RKO (cell line): ENCODE results near the gene SLC2A5.

Experiments used
- DNase-seq: peaks from one replicate; pipeline ENCODE4 v3.0.0-alpha.2; 2016; ENCODE audit warnings: low spot score

Gene SLC2A5

DNA sequence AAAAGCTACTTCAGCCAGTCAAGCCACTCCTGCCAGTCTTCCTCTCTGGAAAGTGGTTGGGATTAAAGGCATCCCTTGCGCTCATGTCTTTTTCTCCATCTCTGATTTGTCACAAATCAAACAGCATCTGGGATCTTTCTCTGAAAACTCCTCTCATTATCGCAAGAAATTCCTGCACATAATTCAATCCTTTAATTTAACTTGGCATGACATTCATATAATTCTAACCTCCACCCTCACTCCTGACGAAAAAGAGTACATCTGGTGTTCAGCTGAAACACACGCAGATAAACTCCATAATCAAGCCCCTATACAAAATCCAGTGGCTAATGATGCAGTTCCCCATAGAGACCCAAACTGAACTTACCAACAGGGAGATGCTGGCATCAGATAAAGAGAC is 19.4 kb upstream of the SLC2A5 start:
- no peak for DNase-seq

DNA sequence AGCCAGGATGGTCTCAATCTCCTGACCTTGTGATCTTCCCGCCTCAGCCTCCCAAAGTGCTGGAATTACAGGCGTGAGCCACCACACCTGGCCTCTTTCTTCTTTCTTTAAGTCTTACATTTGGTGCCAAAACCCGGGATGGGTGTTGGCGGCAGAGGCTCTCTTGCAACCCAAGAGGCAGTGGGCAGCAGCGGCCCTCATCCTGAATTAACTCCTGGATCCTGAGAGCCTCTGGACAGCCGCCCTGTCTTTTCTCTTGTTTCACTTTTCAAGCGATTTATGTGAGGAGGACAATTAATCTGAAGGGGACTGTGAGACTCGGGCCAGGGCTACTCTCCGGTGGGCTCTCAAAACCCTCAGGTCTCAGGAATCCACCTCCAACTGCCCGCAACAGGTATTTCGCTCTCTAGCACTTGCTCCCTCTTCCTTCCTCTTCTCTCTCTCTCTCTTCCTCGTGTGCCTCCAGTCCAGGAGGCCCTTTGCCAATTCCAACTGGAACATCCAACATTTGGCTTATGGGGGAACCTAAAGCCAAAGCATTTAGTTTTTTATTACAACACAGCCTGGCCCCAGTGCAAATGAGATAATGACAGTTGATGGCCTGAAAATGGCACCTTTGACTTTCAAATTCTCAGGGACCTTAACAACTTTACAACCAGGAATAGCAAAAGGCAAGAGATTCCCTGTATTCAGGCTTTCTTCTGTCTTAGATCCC is 18.1 kb upstream of the SLC2A5 start:
- no peak for DNase-seq

DNA sequence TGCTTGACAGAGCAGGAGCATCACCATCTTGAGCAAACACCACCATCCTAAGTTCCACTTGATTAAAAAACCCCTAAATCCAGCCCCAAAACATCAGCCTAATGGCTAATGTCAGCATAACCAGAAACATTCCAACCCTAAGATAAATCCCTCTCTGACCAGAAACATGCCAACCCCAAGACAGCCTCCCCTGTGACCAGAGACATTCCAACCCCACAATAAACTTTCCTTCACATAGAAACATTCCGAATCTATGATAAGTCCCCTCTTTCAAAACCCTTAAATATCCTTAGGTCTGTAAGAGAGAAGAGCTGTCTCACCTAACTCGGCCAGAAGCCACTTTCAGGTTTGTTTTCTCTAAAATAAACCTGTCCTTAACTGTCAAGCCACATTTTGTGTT is 17.4 kb upstream of the SLC2A5 start:
- no peak for DNase-seq

DNA sequence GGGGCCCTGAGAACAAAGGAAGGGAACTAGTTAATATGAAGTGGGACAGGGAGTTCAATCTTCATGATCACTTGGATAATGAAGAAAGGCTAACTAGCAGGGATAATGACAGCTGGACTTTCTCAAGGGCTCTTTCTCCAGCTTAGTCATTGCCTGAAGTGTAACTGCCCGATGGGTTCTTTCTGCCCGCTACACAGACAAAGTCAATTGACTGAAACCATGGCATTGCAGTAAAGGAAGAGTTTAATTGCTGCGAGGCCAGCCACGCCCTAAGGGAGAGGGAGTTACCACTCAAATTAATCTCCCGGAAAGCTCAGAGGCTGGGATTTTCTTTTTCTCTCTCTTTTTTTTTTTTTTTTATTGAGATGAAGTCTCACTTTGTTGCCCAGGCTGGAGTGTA is 16.6 kb upstream of the SLC2A5 start:
- no peak for DNase-seq

DNA sequence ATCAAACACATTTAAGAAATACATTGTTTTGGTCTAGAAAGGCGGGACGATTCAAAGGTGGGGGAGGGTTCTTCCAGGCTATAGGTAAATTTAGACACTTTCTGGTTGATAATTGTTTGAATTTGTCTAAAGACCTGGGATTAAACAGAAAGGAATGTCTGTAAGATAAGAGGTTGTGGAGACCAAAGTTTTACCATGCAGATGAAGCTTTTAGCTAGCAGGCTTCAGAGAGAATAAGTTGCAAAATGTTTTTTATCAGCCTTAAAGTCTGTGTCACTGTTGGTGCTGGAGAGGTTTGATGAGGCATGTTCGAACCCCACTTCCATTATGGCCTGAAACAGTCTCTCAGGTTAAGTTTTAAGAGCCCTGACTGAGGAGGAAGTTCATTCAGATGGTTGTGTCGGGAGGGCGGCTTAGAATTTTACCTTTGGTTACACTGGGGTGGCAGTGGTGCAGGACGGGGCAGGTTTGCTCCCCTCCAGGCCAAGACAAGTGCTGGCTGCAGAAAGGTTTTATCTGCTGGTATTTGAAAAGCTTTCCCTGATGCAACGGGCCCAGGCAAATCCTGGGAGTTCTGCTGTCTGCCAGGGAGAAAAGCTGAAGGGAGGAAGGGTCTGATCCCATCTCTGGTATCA is 16.0 kb upstream of the SLC2A5 start:
- no peak for DNase-seq

DNA sequence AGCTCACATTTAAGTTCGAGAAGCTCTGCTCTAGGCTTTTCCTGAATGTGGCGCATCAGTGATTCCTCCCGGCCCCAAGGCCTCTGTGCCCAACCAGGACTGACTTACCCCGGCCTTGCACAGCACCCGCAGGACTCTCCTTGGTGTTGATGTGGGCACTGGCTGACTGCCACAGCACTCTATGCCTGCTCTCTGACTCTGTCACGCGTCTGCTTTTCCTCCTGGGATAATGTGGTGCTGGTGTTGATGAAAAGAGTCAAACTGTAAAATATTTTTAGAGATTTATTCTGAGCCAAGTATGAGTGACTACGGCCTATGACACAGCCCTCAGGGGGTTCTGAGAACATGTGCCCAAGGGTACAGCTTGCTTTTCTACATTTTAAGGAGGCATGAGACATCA is 15.5 kb upstream of the SLC2A5 start:
- DNase-seq = no peak

DNA sequence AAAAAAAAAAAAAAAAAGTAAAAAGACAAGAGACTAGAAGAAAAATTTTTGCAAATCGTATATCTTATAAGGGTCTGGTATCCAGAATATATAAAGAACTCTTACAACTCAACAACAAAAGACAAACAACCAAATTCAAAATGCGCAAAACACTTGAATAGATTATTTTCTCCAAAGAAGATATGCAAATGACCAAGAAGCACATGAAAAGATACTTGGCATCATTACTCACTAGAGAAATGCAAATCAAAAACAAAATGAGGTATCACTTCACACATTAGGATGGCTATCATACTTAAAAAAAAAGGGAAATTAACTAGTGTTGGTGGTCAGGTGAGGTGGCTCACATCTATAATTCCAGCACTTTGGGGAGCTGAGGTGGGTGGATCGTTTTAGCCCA is 12.0 kb upstream of the SLC2A5 start:
- DNase-seq = no peak

DNA sequence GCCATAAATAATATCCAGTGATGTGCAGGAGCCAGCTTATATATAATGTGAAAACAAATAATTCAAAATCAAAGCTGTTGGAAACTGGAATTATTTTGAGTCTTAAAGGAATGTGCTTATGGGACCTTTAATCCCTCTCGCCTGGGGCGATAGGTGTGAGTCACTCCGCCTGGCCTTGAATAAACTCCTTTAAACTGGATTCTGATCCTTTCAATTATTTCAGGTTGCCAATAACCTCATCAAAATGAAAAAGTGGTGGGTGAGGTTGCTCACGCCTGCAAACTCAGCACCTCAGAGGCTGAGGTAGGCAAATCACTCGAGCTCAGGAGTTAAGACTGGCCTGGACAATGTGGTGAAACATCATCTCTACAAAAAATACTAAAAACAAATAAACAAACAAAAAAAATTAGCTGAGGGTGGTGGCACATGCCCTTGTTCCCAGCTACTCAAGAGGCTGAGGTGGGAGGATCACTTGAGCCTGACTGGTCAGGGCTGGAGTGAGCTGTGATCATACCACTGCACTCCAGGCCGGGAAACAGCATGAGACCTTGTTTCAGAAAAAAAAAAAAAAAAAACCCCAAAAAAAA is 11.4 kb upstream of the SLC2A5 start:
- no peak for DNase-seq

DNA sequence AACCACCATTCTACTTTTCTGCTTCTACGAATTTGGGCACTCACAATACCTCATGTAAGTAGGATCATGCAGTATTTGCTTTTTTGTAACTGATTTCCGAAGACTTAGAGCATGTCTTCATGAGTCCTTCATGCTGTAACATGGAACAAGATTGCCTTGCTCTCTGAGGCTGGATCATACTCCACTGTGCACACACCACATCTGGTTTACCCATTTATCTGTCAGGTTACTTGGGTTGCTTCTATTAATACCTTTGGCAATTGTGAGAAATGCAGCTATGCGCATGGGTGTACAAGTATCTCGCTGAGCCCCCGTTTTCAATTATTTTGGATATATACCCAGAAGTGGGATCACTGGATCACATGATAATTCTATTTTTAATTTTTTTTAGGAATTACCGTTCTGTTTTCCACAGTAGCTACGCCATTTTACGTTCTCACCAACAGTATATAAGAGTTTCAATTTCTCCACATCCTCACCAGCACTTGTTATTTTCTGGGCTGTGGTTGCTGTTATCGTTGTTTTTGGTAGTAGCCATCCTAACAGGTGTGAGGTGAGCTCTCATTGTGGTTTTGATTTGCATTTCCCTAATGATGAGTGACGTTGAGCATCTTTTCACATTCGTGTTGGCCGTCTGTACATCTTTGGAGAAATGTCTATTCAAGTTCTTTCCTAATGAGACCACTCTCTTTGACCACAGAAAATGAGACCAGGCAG is 10.7 kb upstream of the SLC2A5 start:
- no peak for DNase-seq

DNA sequence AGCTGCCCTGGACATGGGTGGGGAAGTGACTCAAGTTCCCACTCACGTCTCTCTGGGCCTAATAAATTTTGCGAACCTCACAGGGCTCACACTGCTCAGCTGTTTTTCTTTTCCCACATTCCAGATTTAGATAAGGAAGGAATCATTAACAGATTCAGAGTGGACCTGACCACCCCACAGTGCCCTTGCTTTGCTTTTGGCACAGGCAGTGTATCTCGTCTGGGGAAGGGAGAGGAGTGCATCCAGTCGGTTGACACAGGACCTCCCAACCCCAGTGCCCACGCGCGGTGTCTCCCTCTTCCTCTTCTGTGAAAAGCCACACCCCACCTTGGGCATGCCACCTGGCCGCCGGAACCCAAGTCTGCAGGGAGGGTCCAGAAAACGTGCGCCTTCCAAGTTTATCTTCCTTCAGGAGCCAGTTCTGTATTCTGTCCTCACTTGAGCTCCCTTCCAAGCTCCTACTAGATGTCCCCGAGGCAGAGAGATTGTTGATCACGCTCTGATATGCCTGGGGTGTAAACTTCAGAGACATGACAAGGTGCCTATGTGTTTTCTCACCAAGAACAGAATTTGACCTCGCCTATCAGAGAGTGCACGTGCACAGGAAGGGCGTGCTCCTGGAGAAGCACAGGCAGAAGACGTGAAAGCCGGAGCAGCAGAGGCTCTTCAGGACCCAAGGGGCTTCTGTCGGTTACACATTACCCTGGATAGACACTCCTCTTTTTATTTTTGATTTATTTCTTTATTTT is 9.5 kb upstream of the SLC2A5 start:
- no peak for DNase-seq

DNA sequence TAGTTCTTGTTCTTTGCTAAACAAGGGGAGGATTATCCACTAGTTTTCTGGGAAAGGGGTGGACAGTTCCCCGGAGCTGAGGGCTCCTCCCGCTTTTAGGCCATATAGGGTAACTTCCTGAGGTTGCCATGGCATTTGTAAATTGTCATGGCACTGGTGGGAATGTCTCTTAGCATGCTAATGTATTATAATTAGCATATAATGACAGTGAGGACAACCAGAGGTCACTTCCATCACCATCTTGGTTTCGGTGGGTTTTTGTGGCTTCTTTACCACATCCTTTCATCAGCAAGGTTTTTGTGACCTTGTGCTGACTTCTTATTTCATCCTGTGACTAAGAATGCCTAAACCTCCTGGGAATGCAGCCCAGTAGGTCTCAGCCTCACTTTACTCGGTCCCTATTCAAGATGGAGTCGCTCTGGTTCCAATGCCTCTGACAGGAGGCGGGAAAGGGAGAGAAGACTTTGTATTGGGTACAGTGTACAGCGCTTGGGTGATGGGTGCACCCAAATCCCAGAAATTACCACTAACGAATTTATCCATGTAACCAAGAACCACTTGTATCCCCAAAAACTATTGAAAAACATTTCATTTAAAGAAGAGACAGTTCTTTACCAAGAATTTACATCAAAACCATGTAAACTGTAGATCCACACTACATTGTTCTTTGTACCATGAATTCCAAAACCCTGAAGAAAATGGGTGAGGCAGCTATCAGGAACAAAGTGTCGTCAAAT is 8.7 kb upstream of the SLC2A5 start:
- peak; percentile 51 for DNase-seq

DNA sequence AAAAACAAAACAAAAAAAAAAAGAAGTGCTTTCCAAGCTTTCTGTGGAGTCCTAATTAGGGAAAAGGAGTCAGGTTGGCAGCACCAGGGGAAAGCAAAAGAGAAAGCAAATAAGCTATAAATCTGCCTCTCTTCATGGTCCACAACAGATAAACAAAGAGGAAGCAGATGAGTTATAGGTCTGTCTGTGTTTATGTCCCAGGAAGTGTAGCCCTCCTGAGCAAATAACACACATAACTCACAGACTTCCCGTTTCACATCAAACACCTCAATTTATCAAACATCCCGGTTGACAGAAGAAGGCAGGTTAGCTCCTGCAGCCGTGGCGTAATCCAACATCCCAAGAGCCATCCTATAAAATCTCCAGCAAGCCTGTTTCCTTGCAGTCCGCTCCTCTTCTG is 5.6 kb upstream of the SLC2A5 start:
- no peak for DNase-seq

DNA sequence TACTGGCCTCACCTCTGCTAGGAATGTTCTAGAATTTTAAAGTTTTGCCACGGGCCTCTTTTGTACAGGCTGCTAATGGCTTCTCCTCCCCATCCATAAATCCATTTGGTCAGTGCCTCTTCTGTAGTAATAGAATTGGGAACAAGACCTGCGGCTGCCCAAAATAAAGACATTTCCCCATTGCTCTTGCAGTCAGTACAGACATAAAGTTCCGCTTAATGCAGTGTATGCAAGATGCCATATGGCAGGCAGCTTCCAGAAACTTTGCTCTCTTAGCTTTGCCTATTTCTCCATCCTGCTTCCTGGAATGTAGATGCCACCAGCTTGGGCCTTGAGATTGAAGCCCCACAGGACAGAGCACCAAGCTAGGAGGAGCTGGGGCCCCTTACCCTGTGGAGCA is 3.7 kb upstream of the SLC2A5 start:
- no peak for DNase-seq

DNA sequence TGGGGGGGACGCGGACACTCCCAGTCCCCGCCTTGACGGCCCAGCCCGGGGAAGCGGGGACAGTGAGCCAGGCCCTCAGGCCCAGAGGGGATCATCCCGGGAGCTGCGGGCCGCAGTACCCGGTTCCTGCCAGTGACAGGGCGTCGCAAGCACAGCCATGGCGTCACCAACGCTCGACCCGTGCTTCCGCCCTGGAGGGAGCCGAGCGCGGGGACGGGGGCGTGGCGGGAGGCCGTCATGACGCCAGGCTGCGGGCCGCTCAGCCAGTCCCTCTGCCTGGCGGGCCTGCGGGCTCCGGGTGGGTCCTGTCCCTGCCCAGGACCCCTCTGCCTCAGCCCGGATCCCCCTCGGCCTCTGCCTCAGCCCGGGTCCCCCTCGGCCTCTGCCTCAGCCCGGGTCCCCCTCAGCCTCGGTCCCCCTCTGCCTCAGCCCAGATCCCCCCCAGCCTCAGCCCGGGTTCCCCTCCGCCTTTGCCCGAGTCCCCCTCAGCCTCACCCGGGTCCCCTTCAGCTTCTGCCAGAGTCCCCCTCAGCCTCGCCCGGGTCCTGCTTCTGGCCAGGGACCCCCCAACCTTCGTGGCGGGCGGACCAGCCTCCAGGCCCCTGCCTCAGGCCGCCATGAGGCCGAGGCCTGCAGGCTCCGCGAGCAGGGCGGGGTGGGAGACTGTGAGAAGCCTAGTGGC is 2.3 kb upstream of the SLC2A5 start:
- DNase-seq = no peak

DNA sequence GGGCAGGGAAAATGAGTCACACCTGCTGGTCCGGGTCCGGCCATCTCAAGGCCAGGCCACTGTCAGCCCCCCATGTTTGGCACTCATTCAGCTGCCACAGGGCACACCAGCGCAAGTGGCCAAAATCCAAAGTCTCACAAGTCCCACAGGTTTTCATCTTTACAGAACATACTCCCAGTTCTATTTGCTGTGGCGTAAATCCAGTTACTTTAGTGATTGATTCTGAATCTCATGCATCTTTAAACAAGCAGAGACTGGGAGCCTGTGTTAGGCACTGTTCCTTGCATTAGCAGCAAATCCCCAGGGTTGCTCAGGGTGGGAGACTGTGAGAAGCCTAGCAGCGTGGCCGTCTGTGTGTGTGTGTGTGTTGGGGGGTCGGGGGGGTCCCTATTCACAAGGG is 1.1 kb upstream of the SLC2A5 start:
- DNase-seq = no peak

DNA sequence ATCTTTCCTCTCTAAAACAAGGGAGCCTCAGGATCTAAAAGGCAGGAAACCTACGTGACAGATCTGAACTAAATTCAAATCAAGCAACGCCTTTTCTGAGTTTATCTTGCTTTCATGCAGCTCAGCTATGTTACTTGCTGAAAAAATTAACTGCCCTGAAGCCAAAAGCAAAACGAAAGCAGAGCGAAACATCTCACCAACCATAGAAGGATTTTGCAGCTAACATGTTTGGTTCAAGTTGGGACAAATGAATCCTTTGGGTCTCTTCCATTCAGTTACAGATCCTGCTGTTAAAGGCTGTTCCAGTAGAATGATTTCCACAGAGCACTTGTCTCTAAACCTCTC is 482 bp downstream of the SLC2A5 start:
- no peak for DNase-seq

DNA sequence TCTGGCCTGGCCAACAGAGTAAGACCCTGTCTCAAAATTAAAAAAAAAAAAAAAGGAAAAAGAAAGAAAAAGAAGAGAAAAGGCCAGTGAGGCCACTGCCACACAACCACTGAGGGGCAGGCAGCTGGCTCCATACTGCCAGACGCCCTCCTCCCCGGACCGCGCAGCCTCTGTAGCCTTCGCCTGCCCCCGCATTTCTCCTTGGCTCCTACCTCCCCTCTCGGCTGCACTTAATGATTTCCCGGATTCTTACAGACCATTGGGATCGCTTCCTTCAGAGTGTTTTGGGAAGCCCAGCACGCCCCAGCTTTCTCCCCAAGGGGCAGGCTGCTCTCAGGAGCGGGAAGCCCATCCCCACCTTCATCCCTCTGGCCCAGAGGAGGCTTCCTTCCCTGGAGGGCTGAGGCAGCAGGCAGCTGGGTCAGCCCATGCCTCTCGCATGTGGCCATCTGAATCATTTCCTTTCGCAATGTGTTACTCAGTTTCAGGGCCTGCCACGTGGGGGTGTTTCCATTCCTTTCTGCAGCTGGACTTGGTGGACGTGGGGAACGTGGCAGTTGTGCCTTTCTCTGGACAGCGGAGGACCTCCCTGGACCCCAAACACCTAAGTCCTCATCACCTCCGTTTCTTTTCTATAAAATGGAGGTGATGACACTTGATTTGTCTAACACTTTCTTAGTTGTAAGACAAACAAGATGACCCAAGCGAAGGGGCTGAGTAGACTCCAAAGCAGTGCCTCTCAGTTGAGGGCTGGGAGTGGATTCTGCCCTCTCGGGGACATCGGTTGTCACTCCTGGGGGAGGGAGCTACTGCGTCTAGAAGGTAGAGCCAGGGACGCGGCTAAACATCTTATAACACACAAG is 2.3 kb downstream of the SLC2A5 start:
- peak; percentile 85 for DNase-seq

DNA sequence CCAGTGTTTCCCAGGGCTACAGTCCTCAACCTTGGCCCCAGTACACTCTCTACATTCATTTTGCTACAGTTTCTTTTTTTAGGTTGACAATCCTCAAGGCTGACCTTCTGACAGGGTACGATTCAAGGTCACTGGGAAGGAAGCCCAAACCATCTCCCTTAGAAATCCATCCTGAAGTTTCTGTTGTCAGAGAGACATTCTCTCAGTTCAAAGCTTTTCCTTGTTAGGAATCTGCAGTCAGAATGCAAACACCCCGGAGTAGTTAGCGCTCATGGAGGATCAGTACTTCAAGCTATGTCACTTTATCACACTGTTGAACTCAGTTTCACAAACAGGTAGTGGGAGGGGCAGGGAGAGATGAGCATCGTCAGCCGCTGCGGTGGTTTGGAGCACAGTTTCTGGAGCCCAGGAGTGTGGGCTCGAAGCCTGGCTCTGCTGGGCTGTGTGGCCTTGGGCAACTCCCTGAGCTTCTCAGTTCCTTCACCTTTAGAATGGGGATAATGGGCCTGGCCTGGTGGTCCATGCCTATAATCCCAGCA is 4.2 kb downstream of the SLC2A5 start:
- DNase-seq = no peak

DNA sequence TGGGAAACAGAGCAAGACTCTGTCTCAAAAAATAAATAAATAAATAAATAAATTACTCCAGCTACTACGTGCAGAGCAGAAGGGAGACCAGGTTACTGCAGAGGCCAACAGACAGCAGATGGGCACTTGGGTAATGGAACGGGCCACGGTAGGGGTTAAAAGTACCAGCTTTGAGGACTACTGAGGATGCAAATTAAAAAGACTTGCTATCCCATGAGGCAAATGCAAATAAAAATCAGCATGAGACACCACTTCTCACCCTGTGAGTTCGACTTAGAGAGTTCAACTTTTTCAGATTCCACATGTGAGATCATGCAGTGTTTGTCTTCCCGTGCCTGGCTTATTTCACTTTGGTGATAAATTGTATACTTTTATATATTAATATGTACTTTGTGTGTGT is 6.6 kb downstream of the SLC2A5 start:
- DNase-seq = no peak

DNA sequence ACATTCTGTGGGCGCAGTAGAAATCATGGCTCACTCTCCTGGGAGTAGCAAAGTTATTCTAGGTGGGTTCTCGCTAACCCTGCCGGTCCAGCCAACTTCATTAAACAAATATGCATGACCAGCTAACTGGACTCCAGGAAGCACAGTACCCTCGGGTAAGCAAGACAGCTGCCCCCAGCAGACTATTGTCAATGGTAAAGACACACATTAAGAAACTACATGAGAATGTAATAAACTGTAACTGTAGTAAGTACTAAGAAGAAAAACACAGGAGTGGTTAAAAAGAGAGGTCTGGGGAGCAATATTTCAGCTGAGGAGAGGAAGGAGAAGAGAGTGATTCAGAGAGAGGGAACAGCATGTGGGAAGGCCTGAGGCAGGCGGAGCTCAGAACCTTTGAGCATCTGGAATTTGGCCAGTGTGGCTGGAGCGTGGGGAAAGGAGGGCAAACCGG is 7.4 kb downstream of the SLC2A5 start:
- DNase-seq = no peak
